ENCODE measurements around the gene PKMYT1. TPM values are rescaled to one million over a fixed set of nuclear protein-coding genes. Genes with fewer than 3 reads are reported as not detected.

PKMYT1 gene
- total and polyA plus RNA-seq, 9 of the 15 experiments (the other 6 are each of a cell fraction or from before 2014, with no cell fraction given): 8.7 to 201 (median 37.8) TPM

DNA sequence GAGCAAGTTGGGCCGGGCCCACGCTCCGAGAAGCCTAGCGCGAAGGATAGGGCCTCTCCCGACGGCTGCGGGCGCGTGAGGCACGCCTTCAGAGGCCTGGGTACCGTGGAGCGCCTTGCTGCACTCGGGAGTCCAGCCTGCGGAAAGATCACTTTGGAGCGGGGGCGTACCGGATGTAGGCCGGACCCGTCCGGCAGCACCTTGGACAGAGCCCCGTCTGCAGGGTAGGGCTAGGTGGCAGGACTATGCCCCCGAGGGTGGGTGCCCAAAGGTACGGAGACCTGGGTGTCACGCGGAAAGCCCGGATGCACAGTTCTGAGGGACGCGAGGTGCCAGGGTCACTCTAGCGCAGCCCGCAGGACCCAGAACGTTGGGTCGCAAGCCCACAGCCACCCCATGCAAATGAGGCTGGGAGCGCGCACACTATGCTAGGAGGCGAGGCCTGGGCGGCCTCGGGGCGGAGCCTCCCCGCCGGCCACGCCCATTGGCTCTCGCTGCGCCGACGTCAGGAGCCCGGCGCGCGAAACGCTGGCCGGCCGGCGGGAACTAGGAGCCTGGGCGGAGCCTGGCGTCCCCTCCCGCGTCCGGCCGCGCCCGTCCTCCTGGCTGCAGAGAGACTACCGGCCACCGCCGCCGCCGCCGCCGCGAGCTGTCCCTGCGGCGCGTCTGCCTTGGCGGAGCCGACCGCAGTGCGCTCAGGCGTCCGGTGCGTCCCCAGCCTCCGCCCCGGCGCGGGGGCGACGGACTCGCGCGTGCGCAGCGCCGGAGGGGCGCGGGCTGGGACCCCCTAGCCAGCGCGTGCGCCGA, 11.3 kb downstream of the PKMYT1 start, which contains the start of gene PAQR4 (continued):
- TF ChIP-seq KDM2B (CRISPR knock-in tag; IDR thresholded peaks at IDR 0.05) (no peak), ZNF24 (IDR thresholded peaks at IDR 0.05) (peak; percentile 56; the same call in 1 of the 2 replicates), ILK (tag; IDR thresholded peaks at IDR 0.05; ENCODE audit: borderline replicate concordance, low read depth) (no peak), KAT8 (IDR thresholded peaks at IDR 0.05; ENCODE audit: low read depth) (no peak), NRF1 (conservative IDR thresholded peaks at IDR 0.05 in 1 of 2, IDR thresholded peaks at IDR 0.05 in 1 of 2) (peak; percentile 78 to 86), WHSC1 (IDR thresholded peaks at IDR 0.05; ENCODE audit: low read length) (no peak), HIVEP1 (CRISPR knock-in tag; IDR thresholded peaks at IDR 0.05) (peak; percentile 67; the same call in 1 of the 2 replicates), ZBTB7A (IDR thresholded peaks at IDR 0.05; ENCODE audit: borderline replicate concordance, control insufficient read depth, low read depth, low read length) (peak; percentile 88; the same call in 1 of the 2 replicates), PHB2 (IDR thresholded peaks at IDR 0.05; ENCODE audit: low read depth) (no peak), POLR3G (IDR thresholded peaks at IDR 0.05; ENCODE audit: extremely low read depth, insufficient read length, insufficient replicate concordance) (no peak), SNIP1 (IDR thresholded peaks at IDR 0.05; ENCODE audit: low read depth) (no peak)
- TF ChIP-seq, protein P1, sequence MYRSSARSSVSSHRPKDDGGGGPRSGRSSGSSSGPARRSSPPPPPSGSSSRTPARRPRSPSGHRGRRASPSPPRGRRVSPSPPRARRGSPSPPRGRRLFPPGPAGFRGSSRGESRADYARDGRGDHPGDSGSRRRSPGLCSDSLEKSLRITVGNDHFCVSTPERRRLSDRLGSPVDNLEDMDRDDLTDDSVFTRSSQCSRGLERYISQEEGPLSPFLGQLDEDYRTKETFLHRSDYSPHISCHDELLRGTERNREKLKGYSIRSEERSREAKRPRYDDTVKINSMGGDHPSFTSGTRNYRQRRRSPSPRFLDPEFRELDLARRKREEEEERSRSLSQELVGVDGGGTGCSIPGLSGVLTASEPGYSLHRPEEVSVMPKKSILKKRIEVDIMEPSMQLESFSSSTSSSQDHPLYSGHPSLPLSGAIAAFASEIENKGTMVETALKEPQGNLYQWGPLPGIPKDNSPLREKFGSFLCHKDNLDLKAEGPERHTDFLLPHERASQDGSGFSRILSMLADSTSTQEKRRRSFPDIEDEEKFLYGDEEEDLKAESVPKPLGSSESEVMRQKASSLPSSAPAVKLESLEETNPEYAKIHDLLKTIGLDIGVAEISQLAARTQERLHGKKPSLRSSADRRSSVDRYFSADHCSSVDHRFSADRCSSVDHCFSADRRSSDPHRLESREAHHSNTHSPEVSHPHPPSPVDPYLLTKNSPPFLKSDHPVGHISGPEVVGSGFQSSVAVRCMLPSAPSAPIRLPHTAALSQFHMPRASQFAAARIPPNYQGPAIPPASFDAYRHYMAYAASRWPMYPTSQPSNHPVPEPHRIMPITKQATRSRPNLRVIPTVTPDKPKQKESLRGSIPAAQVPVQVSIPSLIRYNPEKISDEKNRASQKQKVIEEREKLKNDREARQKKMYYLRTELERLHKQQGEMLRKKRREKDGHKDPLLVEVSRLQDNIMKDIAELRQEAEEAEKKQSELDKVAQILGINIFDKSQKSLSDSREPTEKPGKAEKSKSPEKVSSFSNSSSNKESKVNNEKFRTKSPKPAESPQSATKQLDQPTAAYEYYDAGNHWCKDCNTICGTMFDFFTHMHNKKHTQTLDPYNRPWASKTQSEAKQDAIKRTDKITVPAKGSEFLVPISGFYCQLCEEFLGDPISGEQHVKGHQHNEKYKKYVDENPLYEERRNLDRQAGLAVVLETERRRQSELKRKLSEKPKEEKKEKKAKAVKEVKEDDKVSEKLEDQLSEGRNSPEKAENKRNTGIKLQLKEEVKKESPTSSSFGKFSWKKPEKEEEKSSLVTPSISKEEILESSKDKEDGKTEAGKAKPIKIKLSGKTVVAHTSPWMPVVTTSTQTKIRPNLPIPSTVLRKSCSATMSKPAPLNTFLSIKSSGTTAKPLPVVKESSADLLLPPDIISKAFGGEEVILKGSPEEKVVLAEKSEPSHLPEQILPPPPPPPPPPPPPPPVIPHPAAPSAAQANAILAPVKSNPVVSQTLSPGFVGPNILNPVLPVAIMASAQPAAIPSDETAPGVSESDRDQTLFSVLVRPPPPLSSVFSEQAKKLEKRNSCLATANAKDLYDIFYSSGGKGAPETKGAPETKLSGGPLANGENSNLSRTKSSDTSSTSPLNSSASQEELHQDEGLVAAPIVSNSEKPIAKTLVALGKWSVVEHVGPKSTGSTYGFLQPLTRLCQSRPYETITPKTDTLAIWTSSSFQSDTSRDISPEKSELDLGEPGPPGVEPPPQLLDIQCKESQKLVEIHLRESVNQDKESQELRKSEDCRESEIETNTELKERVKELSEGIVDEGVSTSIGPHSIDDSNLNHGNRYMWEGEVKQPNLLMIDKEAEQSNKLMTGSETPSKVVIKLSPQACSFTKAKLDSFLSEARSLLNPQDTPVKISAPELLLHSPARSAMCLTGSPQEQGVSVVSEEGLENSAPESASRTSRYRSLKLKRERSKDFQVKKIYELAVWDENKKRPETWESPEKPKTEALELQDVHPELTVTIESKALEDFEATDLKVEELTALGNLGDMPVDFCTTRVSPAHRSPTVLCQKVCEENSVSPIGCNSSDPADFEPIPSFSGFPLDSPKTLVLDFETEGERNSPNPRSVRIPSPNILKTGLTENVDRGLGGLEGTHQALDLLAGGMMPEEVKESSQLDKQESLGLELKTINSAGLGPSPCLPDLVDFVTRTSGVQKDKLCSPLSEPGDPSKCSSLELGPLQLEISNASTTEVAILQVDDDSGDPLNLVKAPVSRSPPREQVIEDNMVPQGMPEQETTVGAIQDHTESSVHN (IDR thresholded peaks at IDR 0.05; ENCODE audit: borderline replicate concordance in 1 of 2, low read depth in 1 of 2): no peak
- TF ChIP-seq, protein P2, sequence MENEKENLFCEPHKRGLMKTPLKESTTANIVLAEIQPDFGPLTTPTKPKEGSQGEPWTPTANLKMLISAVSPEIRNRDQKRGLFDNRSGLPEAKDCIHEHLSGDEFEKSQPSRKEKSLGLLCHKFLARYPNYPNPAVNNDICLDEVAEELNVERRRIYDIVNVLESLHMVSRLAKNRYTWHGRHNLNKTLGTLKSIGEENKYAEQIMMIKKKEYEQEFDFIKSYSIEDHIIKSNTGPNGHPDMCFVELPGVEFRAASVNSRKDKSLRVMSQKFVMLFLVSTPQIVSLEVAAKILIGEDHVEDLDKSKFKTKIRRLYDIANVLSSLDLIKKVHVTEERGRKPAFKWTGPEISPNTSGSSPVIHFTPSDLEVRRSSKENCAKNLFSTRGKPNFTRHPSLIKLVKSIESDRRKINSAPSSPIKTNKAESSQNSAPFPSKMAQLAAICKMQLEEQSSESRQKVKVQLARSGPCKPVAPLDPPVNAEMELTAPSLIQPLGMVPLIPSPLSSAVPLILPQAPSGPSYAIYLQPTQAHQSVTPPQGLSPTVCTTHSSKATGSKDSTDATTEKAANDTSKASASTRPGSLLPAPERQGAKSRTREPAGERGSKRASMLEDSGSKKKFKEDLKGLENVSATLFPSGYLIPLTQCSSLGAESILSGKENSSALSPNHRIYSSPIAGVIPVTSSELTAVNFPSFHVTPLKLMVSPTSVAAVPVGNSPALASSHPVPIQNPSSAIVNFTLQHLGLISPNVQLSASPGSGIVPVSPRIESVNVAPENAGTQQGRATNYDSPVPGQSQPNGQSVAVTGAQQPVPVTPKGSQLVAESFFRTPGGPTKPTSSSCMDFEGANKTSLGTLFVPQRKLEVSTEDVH (IDR thresholded peaks at IDR 0.05; ENCODE audit: low read depth, partially characterized antibody): peak; percentile 82
- TF ChIP-seq, protein P3, sequence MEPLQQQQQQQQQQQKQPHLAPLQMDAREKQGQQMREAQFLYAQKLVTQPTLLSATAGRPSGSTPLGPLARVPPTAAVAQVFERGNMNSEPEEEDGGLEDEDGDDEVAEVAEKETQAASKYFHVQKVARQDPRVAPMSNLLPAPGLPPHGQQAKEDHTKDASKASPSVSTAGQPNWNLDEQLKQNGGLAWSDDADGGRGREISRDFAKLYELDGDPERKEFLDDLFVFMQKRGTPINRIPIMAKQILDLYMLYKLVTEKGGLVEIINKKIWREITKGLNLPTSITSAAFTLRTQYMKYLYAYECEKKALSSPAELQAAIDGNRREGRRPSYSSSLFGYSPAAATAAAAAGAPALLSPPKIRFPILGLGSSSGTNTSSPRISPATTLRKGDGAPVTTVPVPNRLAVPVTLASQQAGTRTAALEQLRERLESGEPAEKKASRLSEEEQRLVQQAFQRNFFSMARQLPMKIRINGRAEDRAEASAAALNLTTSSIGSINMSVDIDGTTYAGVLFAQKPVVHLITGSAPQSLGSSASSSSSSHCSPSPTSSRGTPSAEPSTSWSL (CRISPR knock-in tag; IDR thresholded peaks at IDR 0.05; ENCODE audit: borderline replicate concordance): no peak
